HG03060 (cell line): ENCODE measurements around the gene DLEC1.
"Not testable (repeated sequence)": the region's sequence is repeated elsewhere in the genome, so short reads cannot be mapped to it uniquely, and the experiment has no call there.

Experiments used
- ATAC-seq: cut with Tn5 transposase; IDR thresholded peaks from one replicate; pipeline ENCODE4 v1.9.1; 2021; ENCODE audit warnings: low read depth, moderate number of reproducible peaks; ENCODE audit not compliant: unreplicated experiment

The DLEC1 gene

DNA sequence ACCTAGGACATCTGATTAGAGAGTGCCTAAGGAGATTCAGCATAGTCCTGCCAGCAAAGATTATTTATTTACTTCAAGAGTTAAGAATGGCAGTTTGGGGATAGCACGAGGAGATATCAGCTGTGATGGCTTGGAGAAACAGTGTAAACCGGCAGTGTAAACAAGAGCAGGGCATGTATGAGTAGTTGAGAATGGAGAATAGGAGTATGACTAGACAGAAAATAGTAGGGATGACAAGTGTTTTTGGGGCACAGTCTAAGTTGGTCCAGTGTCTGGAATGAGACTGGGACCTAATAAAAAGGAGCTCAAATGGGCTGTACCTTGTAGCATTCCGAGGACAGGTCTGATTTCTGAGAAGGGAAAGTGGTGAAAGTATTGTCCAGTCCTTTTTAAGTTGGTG is 38.1 kb downstream of the DLEC1 start:
- ATAC-seq = not testable (repeated sequence)

GRCh38 chr3:38082296-38082695 is 43.3 kb downstream of the DLEC1 start:
- not testable (repeated sequence) for ATAC-seq

- ATAC-seq = not testable (repeated sequence)
Observed at GRCh38 chr3:38083254-38083653, 44.2 kb downstream of the DLEC1 start.

DNA sequence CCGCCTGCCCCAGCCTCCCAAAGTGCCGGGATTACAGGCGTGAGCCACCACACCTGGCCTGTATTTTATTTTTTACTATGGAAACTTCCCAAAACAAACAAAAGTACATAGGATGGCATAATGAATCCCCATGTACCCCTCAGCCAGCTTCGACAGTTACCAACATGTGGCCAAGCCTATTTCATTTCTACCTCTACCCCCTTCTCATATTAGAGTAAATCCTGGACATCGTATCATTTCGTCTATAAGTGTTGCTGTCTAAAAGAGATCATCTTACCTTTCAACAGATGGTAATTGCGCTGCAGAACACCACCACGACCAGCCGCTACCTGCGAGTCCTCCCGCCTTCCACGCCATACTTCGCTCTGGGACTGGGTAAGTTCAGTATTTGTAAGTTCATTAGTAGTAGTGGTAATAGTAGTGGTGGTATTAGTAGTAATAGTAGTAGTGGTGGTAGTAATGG is 44.9 kb downstream of the DLEC1 start:
- ATAC-seq = no peak

GRCh38 chr3:38084334-38085310 is 45.6 kb downstream of the DLEC1 start:
- no peak for ATAC-seq

GRCh38 chr3:38085311-38085942 is 46.4 kb downstream of the DLEC1 start:
- no peak for ATAC-seq

DNA sequence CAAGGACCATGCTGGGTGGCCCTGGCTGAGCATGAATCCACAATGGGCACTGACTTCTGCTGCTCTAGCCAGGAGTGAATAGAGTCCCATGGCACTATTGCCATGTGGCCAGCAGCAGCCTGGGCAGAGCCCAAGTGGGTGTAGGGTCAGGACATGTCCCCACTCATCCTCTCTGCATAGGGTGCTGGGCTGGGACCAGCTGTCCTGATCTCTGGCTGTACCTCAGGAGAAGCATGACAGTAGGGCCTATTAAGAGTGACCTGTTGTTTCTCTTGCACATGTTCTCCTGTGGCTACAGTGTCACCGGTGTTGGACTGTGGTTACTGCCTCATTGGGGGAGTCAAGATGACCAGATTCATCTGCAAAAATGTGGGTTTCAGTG is 46.9 kb downstream of the DLEC1 start:
- no peak for ATAC-seq

DNA sequence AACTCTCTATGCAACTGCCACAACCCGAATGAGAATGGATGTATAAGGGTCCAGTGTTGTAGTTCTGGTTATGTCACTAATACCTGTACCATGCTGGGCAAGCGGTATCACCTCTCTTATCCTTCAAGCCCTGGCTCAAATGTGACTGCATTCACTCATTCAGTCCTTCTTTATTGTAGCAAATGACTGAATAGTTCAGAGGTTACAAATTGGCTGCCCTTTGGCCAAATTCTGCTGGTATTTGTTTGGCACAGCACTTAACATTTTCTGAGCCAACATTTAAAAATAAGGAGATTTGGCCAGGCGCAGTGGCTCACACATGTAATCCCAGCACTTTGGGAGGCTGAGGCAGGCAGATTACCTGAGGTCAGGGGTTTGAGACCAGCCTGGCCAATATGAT is 47.5 kb downstream of the DLEC1 start:
- ATAC-seq = no peak

DNA sequence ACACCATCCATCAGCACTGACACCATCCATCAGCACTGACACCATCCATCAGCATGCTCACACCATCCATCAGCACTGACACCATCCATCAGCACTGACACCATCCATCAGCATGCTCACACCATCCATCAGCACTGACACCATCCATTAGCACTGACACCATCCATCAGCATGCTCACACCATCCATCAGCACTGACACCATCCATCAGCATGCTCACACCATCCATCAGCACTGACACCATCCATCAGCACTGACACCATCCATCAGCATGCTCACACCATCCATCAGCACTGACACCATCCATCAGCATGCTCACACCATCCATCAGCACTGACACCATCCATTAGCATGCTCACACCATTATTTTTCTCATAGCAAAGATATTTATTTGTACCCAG is 48.3 kb downstream of the DLEC1 start:
- not testable (repeated sequence) for ATAC-seq

GRCh38 chr3:38088126-38089078 is 49.4 kb downstream of the DLEC1 start:
- no peak for ATAC-seq

DNA sequence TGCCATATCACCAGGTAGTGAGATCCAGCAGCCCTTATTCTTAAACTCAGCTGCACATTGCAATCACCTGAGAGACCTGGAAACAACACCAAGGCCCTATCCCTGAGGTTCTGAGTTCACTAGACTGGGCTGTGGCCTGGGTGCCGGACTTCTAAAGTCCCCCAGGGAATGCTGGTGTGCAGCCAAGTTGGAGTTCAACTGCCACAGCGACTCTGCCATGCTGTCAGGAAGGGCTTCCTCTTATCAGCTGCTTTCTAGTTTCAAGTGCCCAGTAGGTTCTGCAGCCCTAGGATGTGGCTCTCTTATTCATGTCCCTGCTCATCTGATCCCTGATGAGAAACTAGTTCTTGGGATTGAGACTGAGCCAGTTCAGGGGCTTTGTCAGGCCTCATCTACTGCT is 50.2 kb downstream of the DLEC1 start:
- no peak for ATAC-seq

GRCh38 chr3:38090453-38090852 is 51.4 kb downstream of the DLEC1 start:
- ATAC-seq = no peak

GRCh38 chr3:38094999-38095398 is 56.0 kb downstream of the DLEC1 start:
- no peak for ATAC-seq

DNA sequence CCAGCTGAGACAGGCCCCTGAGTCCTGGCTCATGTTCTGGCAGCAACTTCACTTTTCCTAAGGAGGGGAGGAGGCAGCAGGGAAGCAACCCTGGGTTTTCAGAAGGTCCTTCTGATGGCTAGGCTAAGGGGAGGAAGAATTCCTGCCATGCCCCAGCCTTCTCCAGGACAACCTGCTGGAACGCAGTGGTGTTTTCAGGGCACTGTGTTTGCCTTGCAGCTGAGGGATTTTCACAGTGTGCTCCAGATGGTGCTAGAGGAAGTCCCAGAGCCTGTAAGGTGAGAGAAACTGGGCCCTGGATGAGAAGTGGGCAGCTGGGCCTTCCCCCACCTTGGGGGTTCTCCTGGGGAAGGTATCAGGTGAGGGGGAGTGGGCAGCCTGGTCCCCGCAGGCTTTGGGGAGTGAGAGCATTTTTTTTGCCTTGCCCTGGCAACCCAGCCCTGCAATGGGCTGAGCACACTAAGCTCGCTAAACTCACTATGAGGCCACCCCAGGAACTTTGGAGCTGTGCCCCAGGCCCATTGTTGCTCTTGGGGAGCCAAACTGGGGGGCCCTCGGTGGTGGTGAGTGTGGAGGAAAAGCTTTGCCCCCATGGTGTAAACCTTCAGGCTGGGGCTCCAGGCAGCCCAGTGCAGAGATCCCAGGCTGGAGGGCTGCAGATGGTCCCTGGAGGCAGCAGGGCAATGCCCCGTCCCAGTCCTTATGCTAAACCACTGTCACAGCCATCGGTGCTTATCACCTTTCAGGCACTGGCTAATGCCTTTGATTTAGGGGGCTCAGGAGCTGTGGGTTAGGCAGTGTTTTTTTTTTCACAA is 56.9 kb downstream of the DLEC1 start:
- ATAC-seq = no peak

- ATAC-seq = no peak
Observed at GRCh38 chr3:38097446-38098375, 58.7 kb downstream of the DLEC1 start.

- ATAC-seq = no peak
Observed at GRCh38 chr3:38098376-38098723, 59.3 kb downstream of the DLEC1 start.

DNA sequence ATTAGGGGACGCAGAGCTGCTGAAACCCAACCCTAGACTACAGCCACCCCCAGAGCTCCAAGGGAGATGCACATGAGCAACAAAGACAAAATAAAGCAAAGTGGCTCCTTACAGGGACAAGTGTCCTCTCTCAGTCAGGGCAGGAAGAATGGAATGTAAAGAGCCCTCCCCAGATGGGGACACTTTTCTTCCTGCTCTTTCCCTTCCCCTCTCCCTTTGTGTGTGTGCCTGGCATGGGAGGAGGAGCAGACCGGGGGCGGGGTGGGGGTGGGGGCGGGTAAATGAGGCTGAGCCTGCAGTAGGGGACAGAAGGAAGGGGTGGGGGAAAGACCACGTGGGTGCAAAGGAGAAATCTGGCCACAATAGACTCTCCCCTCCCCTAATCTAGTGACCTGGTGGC is 60.5 kb downstream of the DLEC1 start:
- no peak for ATAC-seq

GRCh38 chr3:38100498-38100897 is 61.5 kb downstream of the DLEC1 start:
- ATAC-seq = no peak
